SH-SY5Y (cell line): ENCODE results near the gene ZNF747.

Source experiments
- GATA2 ChIP-seq: IDR thresholded peaks from 2 replicates; pipeline ENCODE4 v1.6.1; 2011; ENCODE audit warnings: mild to moderate bottlenecking, low read depth, low read length
- GATA3 ChIP-seq: IDR thresholded peaks from 2 replicates; pipeline ENCODE4 v1.6.1; 2011; ENCODE audit warnings: low read depth, mild to moderate bottlenecking, low read length, moderate library complexity

GRCh38 chr16:30557957-30558788 lies 23.5 kb upstream of the ZNF747 start, which contains the start of gene ZNF764:
- TF ChIP-seq GATA3 (no peak), GATA2 (no peak)
